ENCODE measurements around the gene SRRM2.

The SRRM2 gene

DNA sequence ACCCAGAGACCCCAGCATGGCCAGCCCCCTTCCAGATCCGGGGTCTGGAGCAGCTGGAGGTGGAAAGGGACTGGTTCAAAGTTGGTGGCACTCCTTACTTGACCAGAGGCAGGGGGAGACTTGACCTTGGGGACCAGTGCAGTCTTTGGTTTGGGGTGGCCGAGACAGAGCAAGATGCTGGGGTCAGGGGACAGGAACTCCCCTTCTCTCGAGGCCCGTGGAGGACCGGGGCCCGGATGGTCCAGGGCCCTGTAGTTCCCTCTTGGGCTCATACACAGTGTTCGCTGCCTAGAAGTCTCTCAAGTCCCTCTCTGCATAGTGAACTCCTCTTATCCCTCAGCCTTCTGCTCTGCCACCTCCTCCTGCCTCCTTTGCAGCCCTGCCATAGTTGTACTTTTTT lies 35.5 kb downstream of the SRRM2 start:
- Histone ChIP-seq H3K27ac (ENCODE audit: insufficient read depth in 1 of 2, low read depth in 1 of 2, low read length in 2 of 2, poor library complexity in 1 of 2, severe bottlenecking in 2 of 2) (no peak overlapping the region), H3K4me1 (ENCODE audit: control extremely low read depth in 1 of 4, control insufficient read depth in 4 of 4, insufficient read depth in 4 of 4, low read length in 3 of 4) (peaks cover 0 to 14% (median 10%) of the 10 kb centered on the region in 4 experiments), H3K9me3 (ENCODE audit: control extremely low read depth in 1 of 5, control insufficient read depth in 4 of 5, insufficient read depth in 2 of 5, low read depth in 1 of 5, low read length in 4 of 5) (no peaks in the 10 kb centered on the region), H3K36me3 (ENCODE audit: control insufficient read depth in 4 of 4, insufficient read depth in 4 of 4, low read length in 3 of 4) (no peaks in the 10 kb centered on the region), H3K4me3 (ENCODE audit: control insufficient read depth in 1 of 7, extremely low read depth in 1 of 7, insufficient read depth in 4 of 7, low read depth in 2 of 7, low read length in 6 of 7) (no peak overlapping the region), H3K27me3 (replicated peaks in 2 of 5; ENCODE audit: control insufficient read depth in 4 of 5, insufficient read depth in 5 of 5, low read length in 4 of 5) (peaks cover 0 to 66% (median 25%) of the 10 kb centered on the region in 5 experiments)
- DNase-seq = no peak
- POLR2A ChIA-PET = no interaction called here
- CTCF ChIA-PET = interaction anchor here (1.1 kb wide), 1 partner anchor 35 kb away, joined by 4 read pairs; no protein-coding TSS in a partner anchor
- 51% methylated on average over 7 of the region's 7 CpGs for WGBS (ENCODE audit: insufficient coverage)

- H3K36me3 ChIP-seq (ENCODE audit: control insufficient read depth in 4 of 4, insufficient read depth in 4 of 4, low read length in 3 of 4) = no peaks in the 10 kb centered on the region
- 95% methylated on average over 3 of the region's 5 CpGs for WGBS (ENCODE audit: insufficient coverage)
- no peak for DNase-seq
- peaks cover 0 to 50% (median 18%) of the 10 kb centered on the region in 5 experiments for H3K27me3 ChIP-seq (replicated peaks in 2 of 5; ENCODE audit: control insufficient read depth in 4 of 5, insufficient read depth in 5 of 5, low read length in 4 of 5)
- H3K4me3 ChIP-seq (ENCODE audit: control insufficient read depth in 1 of 7, extremely low read depth in 1 of 7, insufficient read depth in 4 of 7, low read depth in 2 of 7, low read length in 6 of 7) = no peak overlapping the region
- no peaks in the 10 kb centered on the region for H3K9me3 ChIP-seq (ENCODE audit: control extremely low read depth in 1 of 5, control insufficient read depth in 4 of 5, insufficient read depth in 2 of 5, low read depth in 1 of 5, low read length in 4 of 5)
- ChIA-PET POLR2A (interaction anchor here (0.6 kb wide), 1 partner anchor 213 kb away, joined by 3 read pairs; no protein-coding TSS in a partner anchor), CTCF (interaction anchor here (1.0 to 1.3 kb wide), 2 partner anchors 10 to 62 kb away, joined by 3 to 4 read pairs; no protein-coding TSS in a partner anchor)
- H3K27ac ChIP-seq (ENCODE audit: insufficient read depth in 1 of 2, low read depth in 1 of 2, low read length in 2 of 2, poor library complexity in 1 of 2, severe bottlenecking in 2 of 2) = no peak overlapping the region
- H3K4me1 ChIP-seq (ENCODE audit: control extremely low read depth in 1 of 4, control insufficient read depth in 4 of 4, insufficient read depth in 4 of 4, low read length in 3 of 4) = peaks cover 0 to 9% (median 4%) of the 10 kb centered on the region in 4 experiments
These were observed 38.2 kb downstream of the SRRM2 start for GRCh38 chr16:2790631-2791030.

GRCh38 chr16:2791174-2791573 lies 38.7 kb downstream of the SRRM2 start:
- 90% methylated on average over 7 of the region's 8 CpGs for WGBS (ENCODE audit: insufficient coverage)
- ChIA-PET CTCF (interaction anchor here (0.6 to 1.3 kb wide), 3 partner anchors 9 to 63 kb away, joined by 3 to 4 read pairs (median 3); no protein-coding TSS in a partner anchor), POLR2A (no interaction called here)
- H3K4me3 ChIP-seq (ENCODE audit: control insufficient read depth in 1 of 7, extremely low read depth in 1 of 7, insufficient read depth in 4 of 7, low read depth in 2 of 7, low read length in 6 of 7) = no peak overlapping the region
- H3K27ac ChIP-seq (ENCODE audit: insufficient read depth in 1 of 2, low read depth in 1 of 2, low read length in 2 of 2, poor library complexity in 1 of 2, severe bottlenecking in 2 of 2) = no peak overlapping the region
- no peaks in the 10 kb centered on the region for H3K36me3 ChIP-seq (ENCODE audit: control insufficient read depth in 4 of 4, insufficient read depth in 4 of 4, low read length in 3 of 4)
- no peaks in the 10 kb centered on the region for H3K9me3 ChIP-seq (ENCODE audit: control extremely low read depth in 1 of 5, control insufficient read depth in 4 of 5, insufficient read depth in 2 of 5, low read depth in 1 of 5, low read length in 4 of 5)
- H3K4me1 ChIP-seq (ENCODE audit: control extremely low read depth in 1 of 4, control insufficient read depth in 4 of 4, insufficient read depth in 4 of 4, low read length in 3 of 4) = peaks cover 0 to 8% (median 0%) of the 10 kb centered on the region in 4 experiments
- DNase-seq = no peak
- peaks cover 0 to 45% (median 13%) of the 10 kb centered on the region in 5 experiments for H3K27me3 ChIP-seq (replicated peaks in 2 of 5; ENCODE audit: control insufficient read depth in 4 of 5, insufficient read depth in 5 of 5, low read length in 4 of 5)

GRCh38 chr16:2792940-2793339 lies 40.5 kb downstream of the SRRM2 start:
- Histone ChIP-seq H3K36me3 (ENCODE audit: control insufficient read depth in 4 of 4, insufficient read depth in 4 of 4, low read length in 3 of 4) (no peaks in the 10 kb centered on the region), H3K27me3 (replicated peaks in 2 of 5; ENCODE audit: control insufficient read depth in 4 of 5, insufficient read depth in 5 of 5, low read length in 4 of 5) (peaks cover 0 to 29% (median 8%) of the 10 kb centered on the region in 5 experiments), H3K27ac (ENCODE audit: insufficient read depth in 1 of 2, low read depth in 1 of 2, low read length in 2 of 2, poor library complexity in 1 of 2, severe bottlenecking in 2 of 2) (no peak overlapping the region), H3K9me3 (ENCODE audit: control extremely low read depth in 1 of 5, control insufficient read depth in 4 of 5, insufficient read depth in 2 of 5, low read depth in 1 of 5, low read length in 4 of 5) (no peaks in the 10 kb centered on the region), H3K4me1 (ENCODE audit: control extremely low read depth in 1 of 4, control insufficient read depth in 4 of 4, insufficient read depth in 4 of 4, low read length in 3 of 4) (peaks cover 0 to 8% (median 0%) of the 10 kb centered on the region in 4 experiments), H3K4me3 (ENCODE audit: control insufficient read depth in 1 of 7, extremely low read depth in 1 of 7, insufficient read depth in 4 of 7, low read depth in 2 of 7, low read length in 6 of 7) (no peak overlapping the region)
- ChIA-PET POLR2A (no interaction called here), CTCF (interaction anchor here (1.3 to 1.5 kb wide), 2 partner anchors 9 to 75 kb away, joined by 4 read pairs; no protein-coding TSS in a partner anchor)
- WGBS (ENCODE audit: insufficient coverage) = 100% methylated on average over 2 of the region's 10 CpGs
- DNase-seq = no peak

DNA sequence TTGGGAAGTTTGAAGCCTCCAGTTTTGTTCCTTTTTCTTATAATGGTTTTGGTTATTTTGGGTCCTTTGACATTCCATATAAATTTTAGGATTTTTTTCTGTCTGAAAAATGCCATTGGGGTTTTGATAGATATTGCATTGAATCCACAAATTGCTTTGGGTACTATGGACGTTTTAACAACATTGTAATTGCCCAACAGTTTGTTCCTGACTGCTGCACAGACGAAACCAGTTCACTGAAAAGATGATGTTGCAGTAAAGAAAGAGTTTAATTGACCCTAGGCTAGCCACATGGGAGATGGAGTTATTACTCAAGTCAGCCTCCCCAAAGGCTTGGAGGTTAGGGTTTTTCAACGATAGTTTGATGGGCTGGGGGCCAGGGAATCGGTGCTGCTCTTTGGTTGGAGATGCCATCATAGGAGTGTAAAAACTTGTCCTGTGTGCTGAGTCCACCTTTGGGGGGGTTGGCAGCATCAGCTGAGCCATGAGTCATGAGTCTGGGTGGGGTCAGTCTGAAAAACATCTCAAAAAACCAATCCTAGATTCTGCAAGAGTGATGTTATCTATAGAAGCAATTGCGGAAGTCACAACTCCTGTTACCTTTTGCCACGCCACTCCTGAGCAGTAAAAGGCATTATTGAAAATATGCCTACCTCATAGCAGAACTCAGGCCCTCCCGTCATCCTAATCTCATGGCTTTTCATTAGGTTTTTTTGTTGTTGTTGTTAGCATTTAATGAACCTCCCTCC lies 43.1 kb downstream of the SRRM2 start:
- Histone ChIP-seq H3K4me3 (ENCODE audit: control insufficient read depth in 1 of 7, extremely low read depth in 1 of 7, insufficient read depth in 4 of 7, low read depth in 2 of 7, low read length in 6 of 7) (no peak overlapping the region), H3K27ac (ENCODE audit: insufficient read depth in 1 of 2, low read depth in 1 of 2, low read length in 2 of 2, poor library complexity in 1 of 2, severe bottlenecking in 2 of 2) (no peak overlapping the region), H3K9me3 (ENCODE audit: control extremely low read depth in 1 of 5, control insufficient read depth in 4 of 5, insufficient read depth in 2 of 5, low read depth in 1 of 5, low read length in 4 of 5) (no peaks in the 10 kb centered on the region), H3K36me3 (ENCODE audit: control insufficient read depth in 4 of 4, insufficient read depth in 4 of 4, low read length in 3 of 4) (no peaks in the 10 kb centered on the region), H3K27me3 (replicated peaks in 2 of 5; ENCODE audit: control insufficient read depth in 4 of 5, insufficient read depth in 5 of 5, low read length in 4 of 5) (peaks cover 0 to 10% (median 2%) of the 10 kb centered on the region in 5 experiments), H3K4me1 (ENCODE audit: control extremely low read depth in 1 of 4, control insufficient read depth in 4 of 4, insufficient read depth in 4 of 4, low read length in 3 of 4) (peaks cover 0 to 8% (median 0%) of the 10 kb centered on the region in 4 experiments)
- CTCF ChIA-PET = interaction anchor here (1.3 to 1.4 kb wide), 2 partner anchors 43 to 73 kb away, joined by 3 to 4 read pairs; no protein-coding TSS in a partner anchor
- 100% methylated on average over 3 of the region's 7 CpGs for WGBS (ENCODE audit: insufficient coverage)
- DNase-seq = no peak
- POLR2A ChIA-PET = no interaction called here

GRCh38 chr16:2798723-2799204 lies 46.3 kb downstream of the SRRM2 start:
- POLR2A ChIA-PET = no interaction called here
- 93% methylated on average over 32 of the region's 39 CpGs for WGBS (ENCODE audit: insufficient coverage)

More at GRCh38 chr16:2798723-2799204, 46.3 kb downstream of the SRRM2 start:
- peaks cover 0 to 6% (median under 1%) of the 10 kb centered on the region in 5 experiments for H3K9me3 ChIP-seq (ENCODE audit: control extremely low read depth in 1 of 5, control insufficient read depth in 4 of 5, insufficient read depth in 2 of 5, low read depth in 1 of 5, low read length in 4 of 5)
- no peaks in the 10 kb centered on the region for H3K36me3 ChIP-seq (ENCODE audit: control insufficient read depth in 4 of 4, insufficient read depth in 4 of 4, low read length in 3 of 4)
- DNase-seq = no peak
- CTCF ChIA-PET = interaction anchor here (1.3 kb wide), 1 partner anchor 72 kb away, joined by 5 read pairs; no protein-coding TSS in a partner anchor
- H3K27ac ChIP-seq (ENCODE audit: insufficient read depth in 1 of 2, low read depth in 1 of 2, low read length in 2 of 2, poor library complexity in 1 of 2, severe bottlenecking in 2 of 2) = no peak overlapping the region
- peaks cover 0 to 2% (median 0%) of the 10 kb centered on the region in 5 experiments for H3K27me3 ChIP-seq (replicated peaks in 2 of 5; ENCODE audit: control insufficient read depth in 4 of 5, insufficient read depth in 5 of 5, low read length in 4 of 5)
- peaks cover 0 to 8% (median 0%) of the 10 kb centered on the region in 4 experiments for H3K4me1 ChIP-seq (ENCODE audit: control extremely low read depth in 1 of 4, control insufficient read depth in 4 of 4, insufficient read depth in 4 of 4, low read length in 3 of 4)
- H3K4me3 ChIP-seq (ENCODE audit: control insufficient read depth in 1 of 7, extremely low read depth in 1 of 7, insufficient read depth in 4 of 7, low read depth in 2 of 7, low read length in 6 of 7) = no peak overlapping the region
